Effector CD4-positive, alpha-beta T cell (primary cell): Measurements from ENCODE around the gene LIN28B.

Experiments used
- DNase-seq: peaks from one replicate; pipeline ENCODE4 v3.0.0-alpha.2; 2020

The LIN28B gene

GRCh38 chr6:105015482-105015881 is 58.6 kb downstream of the LIN28B start:
- no peak for DNase-seq

- DNase-seq, result no peak
Measured at GRCh38 chr6:105019285-105019684, 62.4 kb downstream of the LIN28B start.

GRCh38 chr6:105021399-105021798 is 64.5 kb downstream of the LIN28B start:
- no peak for DNase-seq

- DNase-seq, result no peak
Measured at GRCh38 chr6:105022416-105022815, 65.5 kb downstream of the LIN28B start.

- no peak for DNase-seq
Measured at GRCh38 chr6:105024803-105025202, 67.9 kb downstream of the LIN28B start.

- DNase-seq, result no peak
Measured at GRCh38 chr6:105028898-105029297, 72.0 kb downstream of the LIN28B start.

- no peak for DNase-seq
Measured at GRCh38 chr6:105029581-105029980, 72.7 kb downstream of the LIN28B start.

GRCh38 chr6:105034470-105034869 is 77.6 kb downstream of the LIN28B start:
- no peak for DNase-seq

- no peak for DNase-seq
Measured at GRCh38 chr6:105035299-105035698, 78.4 kb downstream of the LIN28B start.

- no peak for DNase-seq
Measured at GRCh38 chr6:105036351-105036750, 79.4 kb downstream of the LIN28B start.

GRCh38 chr6:105038259-105038658 is 81.4 kb downstream of the LIN28B start:
- DNase-seq, result no peak

- no peak for DNase-seq
Measured at GRCh38 chr6:105041880-105042279, 85.0 kb downstream of the LIN28B start.

- no peak for DNase-seq
Measured at GRCh38 chr6:105042648-105043047, 85.7 kb downstream of the LIN28B start.

- DNase-seq, result no peak
Measured at GRCh38 chr6:105043979-105044378, 87.1 kb downstream of the LIN28B start.

- no peak for DNase-seq
Measured at GRCh38 chr6:105045526-105045925, 88.6 kb downstream of the LIN28B start.

GRCh38 chr6:105051941-105052471 is 95.1 kb downstream of the LIN28B start:
- DNase-seq, result no peak

- no peak for DNase-seq
Measured at GRCh38 chr6:105056646-105057045, 99.7 kb downstream of the LIN28B start.

- no peak for DNase-seq
Measured at GRCh38 chr6:105057160-105057559, 100.3 kb downstream of the LIN28B start.

- DNase-seq, result no peak
Measured at GRCh38 chr6:105058316-105058715, 101.4 kb downstream of the LIN28B start.

GRCh38 chr6:105058846-105059245 is 101.9 kb downstream of the LIN28B start:
- no peak for DNase-seq

- DNase-seq, result no peak
Measured at GRCh38 chr6:105066233-105066632, 109.3 kb downstream of the LIN28B start.

GRCh38 chr6:105066836-105067235 is 109.9 kb downstream of the LIN28B start:
- no peak for DNase-seq

- DNase-seq, result no peak
Measured at GRCh38 chr6:105067329-105067728, 110.4 kb downstream of the LIN28B start.

- no peak for DNase-seq
Measured at GRCh38 chr6:105068407-105068806, 111.5 kb downstream of the LIN28B start.

GRCh38 chr6:105069821-105070445 is 113.0 kb downstream of the LIN28B start:
- no peak for DNase-seq
